Endothelial cell (in vitro differentiated cells): ENCODE results near the gene RIBC2. TPM values are rescaled to one million over a fixed set of nuclear protein-coding genes. Genes with fewer than 3 reads are reported as not detected.
"Not testable (repeated sequence)": the region's sequence is repeated elsewhere in the genome, so short reads cannot be mapped to it uniquely, and the experiment has no call there.

Source experiments
- DNase-seq: peaks from one replicate; pipeline ENCODE4 v3.0.0; 2021; ENCODE audit warnings: low spot score
- H3K27ac Mint-ChIP-seq: one replicate; pipeline ENCODE4 v1.8.0; 2021; ENCODE audit warnings: mixed read lengths, inconsistent platforms; ENCODE audit not compliant: unreplicated experiment
- H3K27me3 Mint-ChIP-seq: one replicate; pipeline ENCODE4 v1.8.0; 2021; ENCODE audit warnings: mild to moderate bottlenecking, moderate library complexity, mixed read lengths, inconsistent platforms; ENCODE audit not compliant: unreplicated experiment
- H3K36me3 Mint-ChIP-seq: one replicate; pipeline ENCODE4 v1.8.0; 2021; ENCODE audit warnings: mild to moderate bottlenecking, low read depth, mixed read lengths, inconsistent platforms; ENCODE audit not compliant: unreplicated experiment
- H3K4me1 Mint-ChIP-seq: one replicate; pipeline ENCODE4 v1.8.0; 2021; ENCODE audit warnings: mild to moderate bottlenecking, mixed read lengths, inconsistent platforms; ENCODE audit not compliant: unreplicated experiment
- H3K4me3 Mint-ChIP-seq: one replicate; pipeline ENCODE4 v1.8.0; 2021; ENCODE audit warnings: mild to moderate bottlenecking, mixed read lengths, inconsistent platforms; ENCODE audit not compliant: unreplicated experiment
- H3K9me3 Mint-ChIP-seq: one replicate; pipeline ENCODE4 v1.8.0; 2021; ENCODE audit warnings: mixed read lengths, inconsistent platforms; ENCODE audit not compliant: unreplicated experiment
- total RNA-seq: library from RNA; stranded (reverse); fragmentation: NEBNext Ultra II Directional; extraction: Animal tissue kit (Norgen Biotek cat#: 25700); gene quantifications from one replicate; pipeline ENCODE4 v1.2.1, GENCODE V29; 2021; ENCODE audit not compliant: unreplicated experiment
- TF ChIP-seq, protein P1 (sequence below): fragments of 200-600 bp; sonication (generic); IDR thresholded peaks from one replicate; pipeline ENCODE4 v1.5.0; 2021; ENCODE audit warnings: antibody characterized with exemption; ENCODE audit not compliant: unreplicated experiment

RIBC2 gene
- total RNA-seq, 1 donor from 2014 or later = 0.54 TPM

DNA sequence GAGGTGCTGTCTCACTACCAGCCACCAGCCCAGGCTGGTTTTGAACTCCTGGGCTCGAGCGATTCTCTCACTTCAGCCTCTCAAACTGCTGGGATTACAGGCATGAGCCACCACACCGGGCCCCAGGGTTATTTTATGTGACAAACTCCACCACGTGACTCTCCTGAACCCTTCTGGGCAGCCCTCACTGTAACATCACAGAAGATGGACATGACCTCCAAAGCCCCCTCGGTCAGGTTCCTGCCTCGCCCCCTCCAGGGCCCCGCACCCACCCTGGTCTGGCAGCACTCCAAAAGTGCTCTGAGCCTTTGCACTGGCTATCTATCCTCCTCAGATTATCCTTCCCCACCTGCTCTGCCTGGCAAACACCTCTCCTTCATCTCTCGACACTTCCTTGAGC, 43.3 kb downstream of the RIBC2 start:
- Mint-ChIP-seq H3K4me3 (no peak overlapping the region), H3K9me3 (no peaks in the 10 kb centered on the region), H3K4me1 (no peaks in the 10 kb centered on the region), H3K27ac (no peak overlapping the region), H3K27me3 (peaks cover 11% of the 10 kb centered on the region), H3K36me3 (no peaks in the 10 kb centered on the region)
- no peak for DNase-seq
- TF ChIP-seq, protein P1, sequence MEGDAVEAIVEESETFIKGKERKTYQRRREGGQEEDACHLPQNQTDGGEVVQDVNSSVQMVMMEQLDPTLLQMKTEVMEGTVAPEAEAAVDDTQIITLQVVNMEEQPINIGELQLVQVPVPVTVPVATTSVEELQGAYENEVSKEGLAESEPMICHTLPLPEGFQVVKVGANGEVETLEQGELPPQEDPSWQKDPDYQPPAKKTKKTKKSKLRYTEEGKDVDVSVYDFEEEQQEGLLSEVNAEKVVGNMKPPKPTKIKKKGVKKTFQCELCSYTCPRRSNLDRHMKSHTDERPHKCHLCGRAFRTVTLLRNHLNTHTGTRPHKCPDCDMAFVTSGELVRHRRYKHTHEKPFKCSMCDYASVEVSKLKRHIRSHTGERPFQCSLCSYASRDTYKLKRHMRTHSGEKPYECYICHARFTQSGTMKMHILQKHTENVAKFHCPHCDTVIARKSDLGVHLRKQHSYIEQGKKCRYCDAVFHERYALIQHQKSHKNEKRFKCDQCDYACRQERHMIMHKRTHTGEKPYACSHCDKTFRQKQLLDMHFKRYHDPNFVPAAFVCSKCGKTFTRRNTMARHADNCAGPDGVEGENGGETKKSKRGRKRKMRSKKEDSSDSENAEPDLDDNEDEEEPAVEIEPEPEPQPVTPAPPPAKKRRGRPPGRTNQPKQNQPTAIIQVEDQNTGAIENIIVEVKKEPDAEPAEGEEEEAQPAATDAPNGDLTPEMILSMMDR = no peak

DNA sequence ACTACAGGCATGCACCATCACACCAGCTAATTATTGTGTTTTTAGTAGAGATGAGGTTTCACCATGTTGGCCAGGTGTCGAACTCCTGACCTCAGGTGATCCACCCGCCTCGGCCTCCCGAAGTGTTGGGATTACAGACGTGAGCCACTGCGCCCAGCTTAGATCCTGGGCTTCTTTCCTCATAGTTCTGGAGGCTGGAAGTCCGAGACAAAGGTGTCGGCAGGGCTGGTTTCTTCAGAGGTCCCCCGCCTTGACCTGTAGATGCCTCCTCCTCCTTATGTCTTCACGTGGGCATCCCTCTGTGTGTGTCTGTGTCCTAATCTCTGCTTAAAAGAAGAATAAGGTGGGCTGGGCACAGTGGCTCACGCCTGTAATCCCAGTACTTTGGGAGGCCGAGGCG, 45.0 kb downstream of the RIBC2 start:
- no peak overlapping the region for H3K27ac Mint-ChIP-seq
- no peaks in the 10 kb centered on the region for H3K36me3 Mint-ChIP-seq
- DNase-seq = no peak
- peaks cover 3% of the 10 kb centered on the region for H3K27me3 Mint-ChIP-seq
- H3K4me3 Mint-ChIP-seq = no peak overlapping the region
- no peaks in the 10 kb centered on the region for H3K4me1 Mint-ChIP-seq
- TF ChIP-seq, protein P1 = no peak
- H3K9me3 Mint-ChIP-seq = no peaks in the 10 kb centered on the region

DNA sequence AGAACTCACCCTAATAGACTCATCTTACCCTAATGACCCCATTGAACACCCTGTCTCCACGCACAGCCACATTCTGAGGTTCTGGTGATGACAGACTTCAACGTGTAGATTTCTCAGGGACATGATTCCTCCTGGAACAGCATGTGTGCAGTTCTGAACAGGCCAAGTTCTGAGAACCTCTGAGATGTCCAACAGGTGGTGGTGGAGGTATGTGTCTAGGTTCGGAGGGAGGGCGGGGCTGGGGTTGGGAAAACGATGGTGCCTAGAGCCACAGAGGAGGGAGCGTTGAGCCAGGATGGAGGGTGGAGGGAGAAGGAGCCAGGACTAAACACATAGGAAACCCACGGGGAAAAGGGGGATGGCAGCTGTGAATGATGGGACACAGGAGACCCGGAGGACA, 45.7 kb downstream of the RIBC2 start:
- no peak overlapping the region for H3K27ac Mint-ChIP-seq
- no peaks in the 10 kb centered on the region for H3K9me3 Mint-ChIP-seq
- H3K27me3 Mint-ChIP-seq = peaks cover 1% of the 10 kb centered on the region
- TF ChIP-seq, protein P1 = no peak
- no peak overlapping the region for H3K4me3 Mint-ChIP-seq
- no peaks in the 10 kb centered on the region for H3K4me1 Mint-ChIP-seq
- DNase-seq = no peak
- no peaks in the 10 kb centered on the region for H3K36me3 Mint-ChIP-seq

DNA sequence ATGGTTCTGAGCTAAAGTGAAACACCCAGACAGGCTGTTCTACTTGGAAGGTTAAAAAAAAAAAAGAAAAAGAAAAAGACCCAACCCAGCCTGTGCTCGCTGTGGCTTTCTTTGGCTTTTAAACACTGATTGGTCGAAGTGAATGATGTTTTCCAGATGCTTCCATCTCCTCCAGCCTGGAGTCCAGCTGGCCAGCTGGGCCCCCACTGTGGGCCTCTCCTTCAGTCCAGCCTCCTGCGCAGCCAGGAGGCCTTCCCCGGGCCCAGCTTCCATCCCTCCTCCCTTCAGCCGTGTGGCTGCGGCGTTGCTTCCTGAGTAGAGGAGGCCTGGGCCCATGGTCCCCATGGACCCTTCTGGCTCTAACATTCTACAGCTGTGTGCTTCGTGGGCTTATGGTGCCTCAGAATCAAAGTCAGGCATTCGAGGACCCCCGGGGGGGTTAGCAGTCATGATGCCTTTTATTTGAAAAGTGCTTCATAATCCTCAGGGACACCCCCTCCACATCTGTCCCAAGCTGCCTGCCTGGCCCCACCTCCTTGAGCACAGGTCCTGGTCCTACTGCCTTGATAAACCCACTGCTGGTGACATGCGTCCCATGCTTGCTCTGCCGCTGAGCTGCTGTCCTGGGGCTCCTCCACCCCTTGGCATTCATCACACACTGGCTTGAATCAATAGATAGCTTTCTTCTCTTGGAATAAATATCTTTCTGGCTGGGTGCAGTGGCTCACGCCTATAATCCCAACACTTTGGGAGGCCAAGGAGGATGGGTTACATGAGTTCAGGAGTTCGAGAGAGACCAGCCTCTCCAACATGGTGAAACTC, 47.0 kb downstream of the RIBC2 start:
- Mint-ChIP-seq H3K36me3 (no peaks in the 10 kb centered on the region), H3K27me3 (peaks cover 1% of the 10 kb centered on the region), H3K9me3 (no peaks in the 10 kb centered on the region), H3K27ac (no peak overlapping the region), H3K4me3 (no peak overlapping the region), H3K4me1 (no peaks in the 10 kb centered on the region)
- TF ChIP-seq, protein P1 = no peak
- no peak for DNase-seq

DNA sequence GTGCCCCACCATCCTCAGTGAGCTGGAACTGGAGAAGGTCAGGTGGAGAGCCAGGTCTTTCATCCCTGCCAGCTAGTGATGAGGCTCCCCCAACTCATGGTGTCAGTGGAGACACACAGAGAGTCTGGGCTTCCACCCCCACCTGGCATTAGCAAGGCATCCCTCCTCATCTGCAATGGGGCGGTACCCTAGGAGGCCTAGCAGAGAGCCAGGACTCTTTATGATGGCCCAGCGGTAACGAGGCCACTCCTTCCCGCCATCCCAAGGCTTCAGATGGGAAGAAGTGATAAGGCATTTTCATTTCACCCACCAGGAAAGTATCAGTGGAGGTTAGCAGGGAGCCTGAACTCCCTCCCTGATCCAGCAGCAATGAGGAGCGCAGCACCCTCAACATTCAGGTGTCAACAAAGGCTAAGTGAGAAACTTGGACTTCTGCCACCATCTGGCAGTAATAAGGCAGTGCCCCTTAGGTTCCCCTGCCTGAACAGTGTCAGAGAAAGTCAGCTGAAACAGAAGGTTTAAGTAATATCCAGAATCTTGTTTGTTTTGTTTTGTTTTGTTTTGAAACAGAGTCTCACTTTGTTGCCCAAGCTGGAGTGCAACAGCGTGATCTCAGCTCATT, 48.7 kb downstream of the RIBC2 start:
- no peaks in the 10 kb centered on the region for H3K36me3 Mint-ChIP-seq
- H3K9me3 Mint-ChIP-seq = no peaks in the 10 kb centered on the region
- TF ChIP-seq, protein P1 = peak; percentile 45
- no peaks in the 10 kb centered on the region for H3K4me1 Mint-ChIP-seq
- DNase-seq = no peak
- H3K27ac Mint-ChIP-seq = no peak overlapping the region
- H3K27me3 Mint-ChIP-seq = no peaks in the 10 kb centered on the region
- H3K4me3 Mint-ChIP-seq = no peak overlapping the region

DNA sequence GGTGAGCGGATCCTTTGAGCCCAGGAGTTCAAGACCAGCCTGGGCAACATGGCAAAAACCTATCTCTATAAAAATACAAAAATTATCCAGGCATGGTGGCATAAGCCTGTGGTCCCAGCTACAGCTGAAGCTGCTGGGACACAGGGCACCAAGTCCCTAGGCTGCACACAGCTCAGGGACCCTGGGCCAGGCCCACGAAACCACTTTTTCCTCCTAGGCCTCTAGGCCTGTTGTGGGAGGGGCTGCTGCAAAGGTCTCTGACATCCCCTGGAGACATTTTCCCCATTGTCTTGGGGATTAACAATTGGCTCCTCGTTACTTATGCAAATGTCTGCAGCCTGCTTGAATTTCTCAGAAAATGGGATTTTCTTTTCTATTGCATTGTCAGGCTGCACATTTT, 50.2 kb downstream of the RIBC2 start:
- not testable (repeated sequence) for H3K4me3 Mint-ChIP-seq, DNase-seq, H3K9me3 Mint-ChIP-seq, H3K4me1 Mint-ChIP-seq, H3K27me3 Mint-ChIP-seq, H3K36me3 Mint-ChIP-seq, H3K27ac Mint-ChIP-seq
